Activated CD4-positive, alpha-beta T cell treated with anti-CD3 and anti-CD28 coated beads, Interleukin-2, amount 50 U/mL, for 16 hours (primary cell): ENCODE results near the gene VWA2.

Experiments used
- DNase-seq: peaks from one replicate; pipeline ENCODE4 v3.0.0-alpha.2; 2020

VWA2 gene, protein sequence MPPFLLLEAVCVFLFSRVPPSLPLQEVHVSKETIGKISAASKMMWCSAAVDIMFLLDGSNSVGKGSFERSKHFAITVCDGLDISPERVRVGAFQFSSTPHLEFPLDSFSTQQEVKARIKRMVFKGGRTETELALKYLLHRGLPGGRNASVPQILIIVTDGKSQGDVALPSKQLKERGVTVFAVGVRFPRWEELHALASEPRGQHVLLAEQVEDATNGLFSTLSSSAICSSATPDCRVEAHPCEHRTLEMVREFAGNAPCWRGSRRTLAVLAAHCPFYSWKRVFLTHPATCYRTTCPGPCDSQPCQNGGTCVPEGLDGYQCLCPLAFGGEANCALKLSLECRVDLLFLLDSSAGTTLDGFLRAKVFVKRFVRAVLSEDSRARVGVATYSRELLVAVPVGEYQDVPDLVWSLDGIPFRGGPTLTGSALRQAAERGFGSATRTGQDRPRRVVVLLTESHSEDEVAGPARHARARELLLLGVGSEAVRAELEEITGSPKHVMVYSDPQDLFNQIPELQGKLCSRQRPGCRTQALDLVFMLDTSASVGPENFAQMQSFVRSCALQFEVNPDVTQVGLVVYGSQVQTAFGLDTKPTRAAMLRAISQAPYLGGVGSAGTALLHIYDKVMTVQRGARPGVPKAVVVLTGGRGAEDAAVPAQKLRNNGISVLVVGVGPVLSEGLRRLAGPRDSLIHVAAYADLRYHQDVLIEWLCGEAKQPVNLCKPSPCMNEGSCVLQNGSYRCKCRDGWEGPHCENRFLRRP

DNA sequence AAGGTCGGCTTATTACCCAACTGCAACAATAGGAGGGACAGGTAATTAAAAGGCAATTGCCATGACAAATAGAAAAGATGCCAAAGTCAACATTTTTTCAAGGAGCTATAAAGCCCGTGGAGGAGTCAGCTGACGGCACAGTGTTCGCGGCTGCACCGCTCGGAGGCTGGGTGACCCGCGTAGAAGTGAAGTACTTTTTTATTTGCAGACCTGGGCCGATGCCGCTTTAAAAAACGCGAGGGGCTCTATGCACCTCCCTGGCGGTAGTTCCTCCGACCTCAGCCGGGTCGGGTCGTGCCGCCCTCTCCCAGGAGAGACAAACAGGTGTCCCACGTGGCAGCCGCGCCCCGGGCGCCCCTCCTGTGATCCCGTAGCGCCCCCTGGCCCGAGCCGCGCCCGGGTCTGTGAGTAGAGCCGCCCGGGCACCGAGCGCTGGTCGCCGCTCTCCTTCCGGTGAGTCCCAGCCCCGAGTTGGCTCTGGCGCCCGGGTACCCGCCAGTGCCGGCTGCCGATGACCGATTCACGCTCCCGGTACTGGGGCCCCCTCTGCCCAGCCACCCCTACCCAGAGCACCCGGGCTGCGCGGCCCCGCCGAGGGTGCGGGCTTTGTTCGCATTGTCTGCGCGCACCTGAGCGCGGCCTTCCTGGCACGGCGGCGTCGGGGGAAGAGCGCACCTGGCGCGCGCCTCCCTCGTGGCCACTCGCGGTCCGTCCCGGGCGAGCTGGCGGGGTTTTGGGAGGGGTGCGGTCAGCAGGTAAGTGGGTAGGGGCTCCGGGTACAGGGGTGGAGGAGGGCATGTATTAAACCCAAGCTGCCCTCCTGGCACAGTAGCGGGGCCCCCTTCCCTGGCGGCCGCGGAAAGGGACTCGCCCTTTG lies at the start of gene VWA2:
Gene VWA2, plus strand, starts transcription at position 138 of the 877 bp plus-strand sequence. CDS start 9,460 bp downstream, outside the sequence.
- peak; percentile 3 for DNase-seq

DNA sequence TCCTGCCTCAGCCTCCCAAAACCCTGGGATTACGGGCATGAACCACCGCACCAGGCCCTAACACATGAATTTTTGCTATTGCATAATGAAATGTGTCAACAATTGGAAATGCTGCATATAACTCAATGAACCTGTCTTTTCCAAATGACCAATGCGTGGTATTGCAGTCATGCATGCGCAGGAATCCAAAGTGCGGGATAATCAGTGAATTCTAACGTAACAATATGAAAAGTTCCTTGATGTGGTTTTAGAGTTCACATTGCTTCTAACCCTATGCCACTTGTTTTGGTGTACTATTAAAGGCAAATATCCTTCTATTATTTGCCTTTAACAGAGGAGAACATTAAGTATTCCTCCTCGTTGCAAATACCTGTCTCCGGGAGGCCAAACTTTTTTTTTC lies 49.4 kb upstream of the VWA2 start:
- no peak for DNase-seq

DNA sequence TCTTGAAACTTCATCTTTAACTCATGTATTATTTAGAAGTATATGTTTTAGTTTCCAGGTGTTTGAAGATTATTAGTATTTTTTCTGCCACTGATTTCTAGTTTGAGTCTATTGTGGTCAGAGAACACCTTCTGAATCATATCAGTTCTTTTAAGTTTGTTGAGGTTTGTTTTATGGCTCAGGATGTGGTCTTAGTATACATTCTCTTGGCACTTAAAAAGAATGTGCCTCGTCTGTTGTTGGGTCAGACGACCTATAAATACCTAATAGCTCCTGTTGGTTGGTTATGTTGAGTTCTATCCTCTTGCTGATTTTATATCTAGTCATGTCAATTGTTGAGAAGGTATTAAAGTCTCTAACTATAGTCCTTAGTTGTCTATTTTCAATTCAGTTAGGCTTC lies 44.0 kb upstream of the VWA2 start:
- DNase-seq: peak; percentile 54

DNA sequence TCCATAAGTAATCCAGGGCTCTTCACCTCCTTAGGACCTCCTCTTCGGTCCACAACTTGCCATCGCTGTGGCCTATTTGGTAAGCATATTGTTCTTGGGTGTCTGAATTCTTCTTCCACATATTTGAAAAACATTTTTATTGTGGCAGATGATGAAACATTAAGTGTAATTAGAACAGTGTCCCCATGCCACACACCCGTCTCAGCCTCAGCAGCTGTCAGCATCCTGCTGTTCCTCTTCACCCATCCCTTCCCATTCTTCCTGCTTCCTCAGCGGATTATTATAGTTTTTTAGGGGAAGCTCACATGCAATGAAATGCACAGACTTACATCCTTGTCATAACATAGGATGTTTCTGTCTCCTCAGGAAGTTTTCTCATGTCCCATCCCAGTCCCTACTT lies 39.8 kb upstream of the VWA2 start:
- DNase-seq: no peak

DNA sequence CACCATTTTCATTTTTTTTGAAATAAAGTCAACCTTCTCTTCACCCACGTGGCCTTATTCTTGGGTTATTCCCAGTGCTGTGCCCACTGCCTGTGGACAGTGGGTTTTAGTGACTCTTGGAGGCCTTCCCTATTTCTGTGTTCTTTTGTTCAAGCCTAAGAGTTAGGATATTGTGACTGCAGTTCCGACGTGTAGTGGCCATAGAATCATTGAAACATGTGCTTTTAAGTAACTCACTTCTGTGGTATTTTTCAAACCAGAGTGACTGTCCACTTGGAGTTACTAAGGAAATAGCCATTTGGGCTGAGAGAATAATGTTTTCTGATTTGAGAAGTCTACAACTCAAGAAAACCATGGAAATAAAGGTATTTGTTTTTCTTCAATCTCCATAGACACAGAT lies 36.2 kb upstream of the VWA2 start:
- no peak for DNase-seq

DNA sequence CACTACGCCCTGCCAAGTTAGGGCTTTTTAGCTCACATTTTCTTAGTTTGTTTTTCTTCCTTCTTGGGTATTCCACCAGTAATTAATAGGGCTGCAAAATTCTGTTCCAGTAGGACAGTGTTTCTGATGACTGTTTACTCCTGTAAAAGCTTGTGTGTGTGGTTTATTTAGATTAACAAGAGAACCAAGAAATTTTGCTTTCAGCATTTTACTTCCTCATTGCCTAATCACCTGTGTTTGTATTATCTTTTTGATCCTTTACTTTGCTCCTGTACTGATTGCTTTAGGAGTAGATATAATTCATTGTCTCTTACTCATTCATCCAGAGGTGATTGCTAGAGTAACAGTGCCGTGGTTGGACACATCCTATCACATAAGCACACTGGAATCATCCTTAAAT lies 32.2 kb upstream of the VWA2 start:
- no peak for DNase-seq

DNA sequence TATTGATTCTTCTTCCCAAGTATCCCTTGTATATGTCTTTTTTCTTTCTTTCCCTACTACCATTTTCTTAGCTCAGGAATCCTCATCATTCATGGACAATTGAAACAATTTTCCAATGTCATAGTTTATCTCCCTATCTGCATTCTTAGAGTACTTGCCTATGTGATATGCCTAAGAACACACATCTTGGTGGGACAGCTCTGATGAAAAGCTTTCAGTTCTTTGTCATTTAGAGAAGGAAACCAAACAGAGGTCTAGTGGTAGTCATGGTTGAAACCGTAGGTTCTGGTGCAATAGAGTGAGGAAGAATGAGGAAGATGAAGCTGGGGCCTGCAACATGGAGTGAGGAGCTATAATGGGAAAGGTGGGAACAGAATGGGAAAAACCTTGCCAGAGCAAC lies 31.7 kb upstream of the VWA2 start:
- no peak for DNase-seq

DNA sequence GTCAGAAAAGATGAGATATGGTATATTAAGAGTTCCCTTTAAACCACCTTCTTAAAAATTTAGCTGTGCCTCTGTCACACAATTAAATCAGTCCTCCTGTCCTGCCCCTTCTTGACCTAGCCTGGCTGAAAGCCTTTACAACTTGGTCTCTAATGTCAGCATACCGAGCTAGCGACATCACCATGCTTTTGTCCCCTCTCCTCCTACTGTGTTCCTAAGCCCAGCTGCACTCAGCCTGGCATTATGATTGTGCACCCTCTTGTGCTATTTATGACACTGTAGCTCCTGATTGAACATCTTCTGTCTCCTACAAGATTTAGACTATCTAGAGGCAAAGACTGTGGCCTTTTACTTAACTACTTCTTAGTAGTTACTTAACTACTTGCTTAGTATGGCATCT lies 30.7 kb upstream of the VWA2 start:
- no peak for DNase-seq

DNA sequence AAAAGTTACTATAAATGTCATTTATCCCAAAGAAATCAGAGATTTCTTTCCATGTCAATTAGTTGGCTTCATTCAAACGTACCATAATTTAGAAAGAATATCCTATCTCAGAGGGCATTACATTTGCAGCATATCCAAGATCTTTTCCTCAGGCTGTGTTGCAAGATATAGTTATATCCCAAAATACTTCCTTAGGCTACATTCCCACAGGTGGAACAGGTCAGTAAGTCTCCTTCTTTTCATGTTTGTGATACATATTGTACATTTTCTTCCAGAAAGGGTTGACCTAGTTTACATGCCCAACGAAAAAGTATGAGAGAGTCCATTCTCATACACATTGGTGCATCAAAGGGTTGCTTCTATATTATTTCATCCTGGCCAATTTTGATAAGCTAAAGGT lies 26.9 kb upstream of the VWA2 start:
- DNase-seq: no peak

DNA sequence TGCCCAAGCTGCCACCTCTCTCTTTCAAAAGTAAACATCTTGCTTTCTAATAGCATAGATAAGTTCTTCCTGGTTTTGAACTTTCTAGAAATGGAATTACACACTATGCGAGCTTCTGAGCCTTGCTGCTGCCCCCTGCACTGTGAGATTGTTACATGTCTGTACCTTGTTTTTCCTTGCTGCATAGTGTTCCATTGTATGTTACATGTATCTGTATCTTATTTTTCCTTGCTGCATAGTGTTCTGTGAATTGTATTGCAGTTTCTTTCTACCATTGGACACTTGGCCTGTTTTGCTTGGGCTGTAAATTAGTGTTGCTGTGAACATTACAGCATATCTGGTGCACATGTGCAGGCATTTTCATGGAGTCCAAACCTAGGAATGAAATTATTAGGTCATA lies 24.0 kb upstream of the VWA2 start:
- DNase-seq: no peak

DNA sequence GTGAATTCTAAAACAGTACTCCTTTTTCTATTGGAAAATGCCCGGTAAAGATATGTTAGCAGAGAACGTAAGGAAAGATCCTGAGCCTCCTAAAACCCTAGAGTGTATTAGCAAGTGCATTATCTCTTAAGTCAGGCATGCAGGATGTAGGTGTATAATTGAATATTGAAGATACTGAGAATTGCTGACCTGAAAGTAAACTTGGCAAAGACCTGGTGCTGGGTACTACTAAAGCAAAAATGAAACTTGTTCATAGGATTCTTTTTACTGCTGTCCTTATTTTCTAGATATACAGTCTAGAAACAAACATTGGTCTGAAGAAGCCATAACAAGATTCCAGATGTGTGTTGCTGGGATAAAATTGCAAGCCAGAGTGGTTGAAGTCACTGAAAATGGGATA lies 18.8 kb upstream of the VWA2 start:
- DNase-seq: no peak

DNA sequence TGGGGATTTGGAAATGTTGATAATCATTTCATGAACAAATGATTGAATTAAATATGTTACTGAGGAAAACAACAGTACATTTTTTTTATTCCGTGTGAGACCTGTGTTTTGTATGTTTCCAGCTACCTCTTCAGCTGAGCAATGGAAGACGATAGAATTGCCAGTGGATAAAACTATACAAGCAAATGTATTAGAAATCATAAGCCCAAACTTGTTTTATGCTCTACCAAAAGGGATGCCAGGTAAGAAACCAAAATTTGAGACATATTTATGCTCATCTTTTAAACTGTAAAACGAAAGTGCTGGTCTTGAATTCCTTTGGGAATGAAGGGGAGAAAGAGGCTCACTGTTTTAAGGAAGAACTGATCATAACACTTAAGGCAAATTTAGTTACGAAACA lies 17.8 kb upstream of the VWA2 start:
- no peak for DNase-seq

DNA sequence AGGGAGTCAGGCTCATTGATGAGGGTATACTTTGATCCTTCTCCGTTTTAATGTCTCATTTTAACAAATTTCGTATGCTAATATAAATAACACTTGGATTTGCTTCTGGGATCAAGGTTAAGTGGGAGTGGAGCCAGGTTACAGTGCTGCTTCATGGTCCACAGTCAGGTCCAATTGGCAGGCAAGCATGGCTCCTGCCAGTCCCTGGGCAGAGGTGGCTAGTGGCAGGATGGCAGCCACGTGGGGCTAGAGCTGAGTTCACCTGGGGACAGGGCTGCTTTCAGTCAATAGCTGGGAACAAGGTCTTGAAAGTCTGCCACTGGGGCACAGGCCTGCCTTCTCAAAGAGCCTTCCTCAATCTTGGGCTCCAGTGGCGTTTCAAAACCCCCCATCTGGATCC lies 16.0 kb upstream of the VWA2 start:
- no peak for DNase-seq

DNA sequence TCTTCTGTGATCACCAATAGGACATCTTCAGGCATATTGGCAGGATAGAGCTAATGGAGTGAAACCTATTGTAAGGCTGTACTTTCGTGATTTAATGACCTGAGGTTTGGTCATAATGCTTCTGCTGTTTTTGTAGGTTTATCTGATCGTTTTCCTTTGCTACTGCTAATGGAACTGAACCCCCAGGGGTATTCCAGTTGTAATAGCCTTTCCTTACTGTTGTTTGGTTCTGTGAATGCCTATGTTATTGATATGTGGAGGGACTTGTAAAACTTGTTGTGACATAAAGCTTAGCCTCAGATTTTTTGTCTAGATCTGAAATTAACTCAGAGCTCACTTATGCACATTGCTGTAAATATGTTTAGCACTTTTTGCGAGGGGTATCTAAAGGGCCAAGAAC lies 10.9 kb upstream of the VWA2 start:
- no peak for DNase-seq

DNA sequence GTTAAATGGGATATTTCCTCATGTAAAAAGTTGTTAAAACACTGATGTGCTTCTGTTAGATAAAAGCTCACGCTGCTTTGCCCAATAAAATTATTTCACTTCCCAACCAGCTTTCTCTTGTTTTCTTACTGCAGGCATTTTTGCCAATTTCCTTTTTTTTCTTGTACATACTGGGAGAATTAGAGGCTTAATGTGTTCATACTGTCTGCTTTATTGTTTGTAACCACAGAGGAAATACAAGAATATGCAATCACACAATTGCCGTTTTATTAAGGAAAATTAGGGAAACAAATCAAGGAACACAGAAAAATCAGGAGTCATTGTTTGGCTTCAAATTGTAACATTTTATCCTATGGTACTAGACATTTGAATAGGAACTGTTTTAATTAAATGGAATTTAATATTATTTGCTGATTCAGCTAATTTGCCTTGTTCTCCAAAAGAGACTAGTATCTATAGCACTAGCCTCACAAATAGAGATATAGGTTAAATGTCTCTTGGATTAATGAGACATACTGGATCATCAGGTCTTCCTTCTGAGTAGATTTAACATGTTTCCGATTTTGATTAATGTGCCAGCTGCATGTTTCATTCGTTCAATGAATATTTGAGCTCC lies 6.4 kb upstream of the VWA2 start:
- no peak for DNase-seq

DNA sequence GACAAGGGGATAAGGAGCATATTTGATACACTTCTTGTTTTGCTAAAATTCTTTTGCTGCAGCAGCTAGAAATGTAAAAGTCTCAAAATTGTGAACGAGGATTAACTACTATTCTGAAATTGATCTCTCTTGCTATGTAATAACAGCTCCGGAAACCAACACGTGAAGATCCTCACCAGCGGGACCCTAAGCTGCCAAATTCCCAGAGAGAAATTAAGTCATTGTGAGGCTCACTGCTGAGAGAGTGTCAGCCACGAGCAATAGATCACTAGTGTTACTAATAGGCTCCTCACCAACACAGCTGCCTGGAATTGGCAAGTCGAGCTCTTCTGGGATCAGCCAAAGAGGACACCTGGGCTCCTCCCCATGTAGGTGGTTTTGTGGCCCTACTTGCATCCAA lies 5.6 kb upstream of the VWA2 start:
- DNase-seq: no peak

DNA sequence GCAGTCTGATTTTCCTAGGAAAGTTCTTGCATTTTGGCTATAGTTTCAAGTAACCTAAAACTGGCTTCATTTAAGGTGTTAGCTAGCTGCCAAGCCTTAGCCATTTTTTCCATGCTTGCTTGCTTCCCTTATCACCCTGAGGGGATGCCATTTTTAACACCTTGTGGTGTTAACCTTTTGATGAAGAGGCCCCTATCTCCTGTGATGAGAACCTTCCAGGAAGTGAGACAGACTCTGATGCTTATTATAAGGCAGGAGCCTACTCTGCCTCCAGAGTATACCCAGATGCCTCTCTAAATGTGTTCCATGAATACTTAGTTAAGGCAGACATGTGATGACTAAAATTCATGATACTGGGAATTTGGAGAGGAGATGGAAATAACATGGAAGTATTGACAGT lies 4.9 kb upstream of the VWA2 start:
- DNase-seq: no peak

DNA sequence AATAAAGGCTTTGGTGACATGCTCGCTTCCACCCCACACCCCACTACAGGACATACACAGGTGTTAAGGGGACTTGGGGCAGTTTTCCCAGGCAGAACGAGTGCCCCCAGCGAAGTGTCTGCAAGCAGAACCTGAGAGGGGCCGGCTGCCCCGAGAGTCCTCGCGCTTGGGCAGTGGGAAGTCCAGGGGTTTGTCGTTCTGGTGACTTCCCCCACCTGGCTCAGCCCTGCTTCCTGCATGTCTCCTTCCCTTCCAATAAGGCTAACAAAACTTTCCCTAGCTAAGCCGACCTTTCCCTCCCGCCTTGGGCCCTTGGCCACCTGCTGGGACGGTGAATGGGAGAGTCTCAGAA lies 916 bp downstream of the VWA2 start:
- DNase-seq: no peak

DNA sequence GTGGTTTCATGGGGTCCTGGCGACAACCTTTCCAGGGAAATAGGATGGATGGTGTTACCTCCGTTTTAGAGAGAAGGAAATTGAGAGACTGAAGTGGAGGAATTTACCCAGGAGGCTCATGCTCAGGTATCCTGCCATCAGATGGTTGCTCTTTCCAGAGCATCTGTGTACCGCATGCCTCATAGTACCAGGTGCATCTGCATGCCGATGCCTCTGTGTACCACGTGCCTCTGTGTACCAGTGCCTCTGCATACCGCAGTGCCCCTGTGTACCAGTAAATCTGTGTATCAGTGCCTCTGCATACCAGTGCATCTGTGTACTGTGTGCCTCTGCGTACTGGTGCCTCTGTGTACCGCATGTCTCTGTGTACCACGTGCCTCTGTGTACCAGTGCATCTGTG lies 3.2 kb downstream of the VWA2 start:
- no peak for DNase-seq

DNA sequence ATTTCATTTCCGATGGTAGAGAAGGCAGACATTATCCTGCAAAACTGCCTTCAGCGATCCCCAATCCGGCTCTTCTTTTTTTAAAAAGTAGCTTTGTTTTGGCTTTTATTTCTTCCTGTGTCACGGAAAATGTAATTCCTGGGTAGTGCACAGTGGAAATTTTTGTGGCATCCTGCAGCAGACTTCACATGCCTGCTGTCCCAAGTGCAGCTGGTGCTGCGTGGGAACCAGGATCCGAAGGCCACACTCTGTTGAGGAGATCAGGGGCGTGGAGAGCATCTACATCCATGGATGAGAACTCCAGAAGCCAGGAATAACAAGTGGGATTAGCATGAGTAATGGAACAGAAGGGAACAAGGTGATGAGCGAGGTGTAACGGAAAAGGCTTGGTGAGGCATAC lies 4.6 kb downstream of the VWA2 start:
- no peak for DNase-seq

DNA sequence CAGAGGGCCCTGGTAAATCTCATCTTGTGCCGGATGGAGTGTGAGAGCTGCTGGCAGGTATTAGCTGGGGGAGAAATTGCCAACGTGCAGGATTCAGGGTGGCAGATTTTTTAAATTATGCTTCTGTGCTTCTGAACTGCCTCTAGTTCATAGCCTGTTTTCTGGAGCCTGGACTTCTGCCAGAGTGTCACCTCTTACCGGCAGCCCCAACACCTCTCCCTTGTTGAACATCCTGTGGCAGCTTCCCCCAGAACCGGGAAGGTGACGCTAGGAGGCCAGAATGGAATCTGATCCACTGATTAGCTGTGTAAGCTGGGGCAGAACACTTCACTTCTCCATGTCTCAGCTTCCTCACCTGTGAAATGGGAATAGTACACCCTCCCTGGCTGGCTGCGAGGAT lies 5.1 kb downstream of the VWA2 start:
- DNase-seq: no peak

DNA sequence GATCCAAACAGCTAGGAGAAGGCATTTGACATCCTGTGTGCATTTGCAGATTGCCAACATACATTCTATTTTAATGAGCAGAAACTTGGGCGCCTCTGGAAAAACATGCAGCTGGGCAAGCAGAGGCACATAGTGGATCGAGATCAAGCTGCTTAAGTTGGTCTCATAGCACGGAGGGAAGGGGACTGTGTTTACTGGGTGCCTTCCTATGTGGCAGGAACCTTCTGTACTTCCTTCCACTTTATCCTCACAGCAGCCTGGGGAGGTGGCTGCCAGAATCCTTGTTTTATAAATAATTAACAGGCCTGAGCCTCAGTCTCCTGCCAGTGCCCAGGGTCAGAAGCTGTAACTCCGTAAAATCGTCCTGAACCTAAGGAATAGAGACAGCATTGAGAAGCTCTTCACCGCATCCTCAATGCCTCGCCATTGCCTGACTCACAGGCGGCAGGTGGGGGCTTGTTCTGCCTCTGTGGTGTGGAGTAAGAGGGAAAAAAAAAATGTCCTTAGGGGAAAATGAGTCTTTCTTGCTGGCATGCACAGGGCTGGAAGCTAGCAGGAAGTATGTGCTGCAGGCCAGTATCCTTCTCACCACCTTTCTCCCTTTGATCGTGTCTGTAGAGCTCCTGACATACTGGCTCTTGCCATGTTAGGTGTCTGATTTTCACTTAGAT lies 6.2 kb downstream of the VWA2 start:
- DNase-seq: no peak
